Skeletal muscle satellite cell (primary cell): ENCODE results near the gene LRBA.

Source experiments
- H3K27me3 ChIP-seq: 2 replicates; pipeline ENCODE4 v1.7.0; 2013; ENCODE audit warnings: low read length; ENCODE audit not compliant: control insufficient read depth, insufficient read depth
- H3K36me3 ChIP-seq: 2 replicates; pipeline ENCODE4 v1.7.0; 2013; ENCODE audit warnings: mild to moderate bottlenecking, control low read depth, low read length; ENCODE audit not compliant: insufficient read depth
- H3K4me1 ChIP-seq: 2 replicates; pipeline ENCODE4 v1.7.0; 2013; ENCODE audit warnings: low read length; ENCODE audit not compliant: control insufficient read depth, insufficient read depth
- H3K4me2 ChIP-seq: 2 replicates; pipeline ENCODE4 v1.7.0; 2013; ENCODE audit warnings: mild to moderate bottlenecking, low read length
- H3K4me3 ChIP-seq: 2 replicates; pipeline ENCODE4 v1.7.0; 2013; ENCODE audit warnings: low read length
- H3K9ac ChIP-seq: 2 replicates; pipeline ENCODE4 v1.7.0; 2013; ENCODE audit warnings: mild to moderate bottlenecking, low read depth, low read length, moderate library complexity
- H3K9me3 ChIP-seq: replicated peaks from 2 replicates; pipeline ENCODE4 v1.7.0; 2013; ENCODE audit warnings: mild to moderate bottlenecking, control low read depth, low read length

LRBA gene

DNA sequence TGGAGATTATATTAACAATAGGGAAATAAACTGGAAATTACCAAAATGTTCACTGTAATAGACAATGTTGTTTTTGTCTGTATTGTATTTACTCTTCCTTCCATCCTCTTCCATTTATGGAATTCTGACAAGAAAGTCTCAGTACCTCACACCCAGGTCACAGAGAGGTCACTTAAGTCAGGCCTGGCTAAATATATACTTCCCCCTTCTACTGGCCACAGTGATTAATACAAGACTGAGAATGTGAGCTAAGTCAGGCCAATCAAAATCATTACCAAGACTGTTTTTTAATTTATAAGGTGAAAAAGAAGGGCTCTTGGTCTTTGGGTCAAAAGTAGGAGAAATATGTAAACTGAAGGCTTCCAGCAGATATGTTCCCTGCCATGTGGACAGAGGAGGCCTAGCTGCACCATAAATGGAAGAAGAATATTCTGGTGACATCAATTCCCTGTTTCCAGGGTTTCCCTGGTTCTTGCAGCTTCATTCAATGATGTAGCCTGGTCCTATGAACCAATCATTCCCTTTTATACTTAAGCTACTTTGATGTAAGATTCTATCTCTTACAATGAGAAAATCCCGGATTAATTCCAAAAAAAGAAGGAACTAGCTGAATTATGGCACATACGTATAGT lies 64.3 kb downstream of the LRBA start:
- no peak overlapping the region for H3K9ac ChIP-seq
- H3K9me3 ChIP-seq = no peaks in the 10 kb centered on the region
- H3K4me1 ChIP-seq = peaks cover 5% of the 10 kb centered on the region
- no peaks in the 10 kb centered on the region for H3K27me3 ChIP-seq
- no peaks in the 10 kb centered on the region for H3K36me3 ChIP-seq
- no peak overlapping the region for H3K4me2 ChIP-seq
- no peak overlapping the region for H3K4me3 ChIP-seq

DNA sequence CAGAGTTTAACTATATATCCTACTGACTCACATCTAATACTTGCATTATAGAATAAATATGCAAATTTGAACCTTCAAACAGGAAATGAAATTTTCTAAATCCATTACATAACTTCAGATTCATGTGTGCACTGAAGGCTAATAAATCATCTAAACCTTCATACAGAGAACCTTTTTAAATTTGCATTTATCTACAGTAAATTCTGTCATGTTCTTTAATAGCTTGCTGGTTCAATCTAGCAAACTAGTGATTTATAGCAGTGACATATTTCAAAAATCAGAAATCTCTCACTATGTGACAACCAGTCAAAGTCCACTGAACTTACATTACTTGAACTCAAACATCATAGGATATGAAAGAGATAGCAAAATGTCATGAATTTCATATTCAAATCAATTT lies 65.1 kb downstream of the LRBA start:
- Histone ChIP-seq H3K4me3 (no peak overlapping the region), H3K9me3 (no peaks in the 10 kb centered on the region), H3K9ac (no peak overlapping the region), H3K4me2 (no peak overlapping the region), H3K4me1 (peaks cover 5% of the 10 kb centered on the region), H3K27me3 (no peaks in the 10 kb centered on the region), H3K36me3 (no peaks in the 10 kb centered on the region)

DNA sequence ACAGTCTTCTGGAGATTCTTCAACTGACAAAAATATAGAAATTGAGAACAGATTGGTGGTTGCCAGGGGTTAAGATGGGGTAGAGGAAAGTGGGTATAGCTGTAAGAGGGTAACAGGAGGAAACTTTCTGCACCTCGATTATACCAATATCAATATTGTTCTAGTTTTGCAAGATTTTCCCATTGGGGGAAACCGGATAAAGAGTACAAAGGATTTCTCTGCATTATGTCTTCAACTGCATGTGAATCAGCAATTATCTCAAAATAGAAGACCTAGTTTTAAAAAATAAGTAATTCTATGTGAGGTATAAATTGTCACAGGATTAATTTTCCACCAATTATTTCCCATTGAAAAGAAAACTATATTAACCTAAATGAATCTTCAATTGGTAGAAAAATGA lies 65.7 kb downstream of the LRBA start:
- H3K9ac ChIP-seq = no peak overlapping the region
- peaks cover 5% of the 10 kb centered on the region for H3K4me1 ChIP-seq
- H3K9me3 ChIP-seq = no peaks in the 10 kb centered on the region
- no peaks in the 10 kb centered on the region for H3K27me3 ChIP-seq
- H3K4me2 ChIP-seq = no peak overlapping the region
- H3K4me3 ChIP-seq = no peak overlapping the region
- H3K36me3 ChIP-seq = no peaks in the 10 kb centered on the region

DNA sequence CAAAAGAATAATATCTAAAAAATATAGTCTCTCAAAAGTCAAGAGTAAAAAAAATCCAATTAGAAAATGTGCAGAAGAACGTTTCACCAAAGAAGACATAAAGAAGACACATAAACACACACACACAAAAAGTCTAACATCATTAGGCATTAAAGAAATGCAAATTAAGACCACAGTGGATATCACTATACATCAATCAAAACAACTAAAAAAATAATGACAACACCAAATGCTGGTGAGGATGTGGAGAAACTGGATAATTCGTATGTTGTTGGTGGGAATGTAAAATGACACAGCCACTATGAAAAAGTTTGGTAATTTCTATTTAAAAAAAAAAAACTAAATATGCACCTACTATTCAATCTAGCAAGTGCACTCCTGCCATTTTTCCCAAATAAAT lies 66.4 kb downstream of the LRBA start:
- Histone ChIP-seq H3K4me1 (peaks cover 5% of the 10 kb centered on the region), H3K9me3 (no peaks in the 10 kb centered on the region), H3K4me2 (no peak overlapping the region), H3K9ac (no peak overlapping the region), H3K27me3 (no peaks in the 10 kb centered on the region), H3K4me3 (no peak overlapping the region), H3K36me3 (no peaks in the 10 kb centered on the region)

DNA sequence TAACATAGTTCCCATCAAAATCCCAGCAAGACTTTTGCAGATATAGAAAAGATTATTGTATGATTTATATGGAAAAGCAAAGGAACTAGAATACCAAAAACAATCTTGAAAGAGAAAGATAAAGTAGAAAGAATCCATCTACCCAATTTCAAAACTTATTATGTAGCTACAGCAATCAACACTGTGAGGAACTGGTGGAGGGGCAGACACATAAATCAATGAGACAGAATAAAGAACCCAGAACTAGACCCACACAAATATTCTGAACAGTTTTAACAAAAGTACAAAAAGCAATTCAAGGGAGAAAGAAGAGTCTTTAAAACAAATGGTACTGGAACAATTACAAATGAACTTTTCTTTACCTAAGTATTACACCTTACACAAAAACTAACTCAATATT lies 67.0 kb downstream of the LRBA start:
- no peak overlapping the region for H3K4me2 ChIP-seq
- H3K9me3 ChIP-seq = no peaks in the 10 kb centered on the region
- no peaks in the 10 kb centered on the region for H3K36me3 ChIP-seq
- H3K4me3 ChIP-seq = no peak overlapping the region
- H3K4me1 ChIP-seq = peaks cover 5% of the 10 kb centered on the region
- H3K9ac ChIP-seq = no peak overlapping the region
- H3K27me3 ChIP-seq = no peaks in the 10 kb centered on the region

DNA sequence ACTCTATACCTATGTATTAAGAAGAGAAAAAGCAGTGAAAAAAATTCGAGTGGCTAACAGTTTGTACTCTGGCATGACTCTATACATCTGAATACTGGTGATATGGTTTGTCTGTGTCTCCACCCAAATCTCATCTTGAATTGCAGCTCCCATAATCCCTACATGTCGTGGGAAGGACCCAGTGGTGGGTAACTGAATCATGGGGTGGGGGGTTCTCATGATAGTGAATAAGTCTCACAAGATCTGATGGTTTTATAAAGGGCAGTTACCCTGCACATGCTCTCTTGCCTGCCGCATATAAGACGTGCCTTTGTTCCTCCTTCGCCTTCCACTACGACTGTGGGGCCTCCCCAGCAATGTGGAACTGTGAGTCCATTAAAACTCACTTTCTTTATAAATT lies 70.4 kb downstream of the LRBA start:
- no peaks in the 10 kb centered on the region for H3K4me1 ChIP-seq
- H3K27me3 ChIP-seq = no peaks in the 10 kb centered on the region
- no peak overlapping the region for H3K4me3 ChIP-seq
- no peaks in the 10 kb centered on the region for H3K9me3 ChIP-seq
- no peak overlapping the region for H3K9ac ChIP-seq
- no peak overlapping the region for H3K4me2 ChIP-seq
- no peaks in the 10 kb centered on the region for H3K36me3 ChIP-seq

DNA sequence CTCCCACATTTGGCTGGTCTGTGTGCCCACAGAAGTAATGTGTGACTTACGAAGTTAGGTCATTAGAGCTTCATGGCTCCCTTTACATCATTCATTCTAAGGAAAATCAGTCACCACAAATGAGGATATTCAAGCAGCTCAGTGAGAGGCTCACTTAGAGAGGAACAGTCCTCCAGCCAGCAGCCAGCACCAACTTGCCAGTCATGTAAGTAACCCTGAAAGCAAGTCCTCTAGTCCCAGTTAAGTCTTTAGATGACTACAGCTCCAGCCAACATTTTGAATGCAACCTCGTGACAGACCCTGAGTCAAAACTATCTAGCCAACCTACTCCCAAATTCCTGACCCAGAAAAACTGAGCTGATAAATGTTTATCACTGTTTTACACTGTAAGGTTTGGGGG lies 71.3 kb downstream of the LRBA start:
- Histone ChIP-seq H3K9me3 (no peaks in the 10 kb centered on the region), H3K27me3 (no peaks in the 10 kb centered on the region), H3K4me2 (no peak overlapping the region)

DNA sequence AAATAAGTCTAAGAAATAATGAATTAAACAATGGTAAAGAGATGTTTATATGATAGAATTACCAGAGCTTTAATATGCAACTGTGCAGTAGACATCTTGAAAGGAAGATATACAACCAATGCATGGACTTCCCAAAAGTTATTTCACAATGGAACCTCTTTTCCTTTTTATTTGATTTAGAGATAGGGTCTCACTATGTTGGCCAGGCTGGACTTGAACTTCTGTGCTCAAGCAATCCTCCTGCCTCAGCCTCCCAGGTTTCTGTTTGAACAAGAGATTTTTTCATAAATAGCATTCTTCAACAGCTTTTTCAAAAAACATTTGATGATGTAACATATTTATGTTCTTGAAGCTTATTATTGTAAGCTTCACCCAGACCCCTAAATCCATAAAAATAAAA lies 72.0 kb downstream of the LRBA start:
- Histone ChIP-seq H3K27me3 (no peaks in the 10 kb centered on the region), H3K9ac (no peak overlapping the region), H3K36me3 (no peaks in the 10 kb centered on the region), H3K9me3 (no peaks in the 10 kb centered on the region), H3K4me1 (no peaks in the 10 kb centered on the region), H3K4me3 (no peak overlapping the region), H3K4me2 (no peak overlapping the region)

More for the DNA sequence above, 71.3 kb downstream of the LRBA start:
- H3K9ac ChIP-seq = no peak overlapping the region
- H3K4me3 ChIP-seq = no peak overlapping the region
- H3K4me1 ChIP-seq = no peaks in the 10 kb centered on the region
- no peaks in the 10 kb centered on the region for H3K36me3 ChIP-seq

DNA sequence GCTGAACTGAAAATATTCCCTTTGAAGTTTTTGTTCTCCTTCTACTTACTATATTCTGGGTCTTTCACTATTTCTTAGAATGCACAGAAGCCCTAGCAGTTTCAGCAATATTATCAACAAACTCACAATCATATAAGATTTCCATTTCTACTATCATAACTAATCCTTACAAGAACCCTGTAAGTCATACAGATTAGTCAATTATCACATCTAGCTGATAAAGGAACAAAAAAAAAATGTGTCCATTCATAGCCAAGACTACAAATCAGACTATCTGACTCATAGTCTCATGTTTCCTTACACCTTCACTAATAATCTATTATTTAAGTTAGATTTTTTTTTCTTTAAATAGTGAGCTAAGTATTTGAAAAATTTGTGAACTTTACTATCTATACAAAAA lies 72.5 kb downstream of the LRBA start:
- Histone ChIP-seq H3K36me3 (no peaks in the 10 kb centered on the region), H3K4me1 (no peaks in the 10 kb centered on the region), H3K4me3 (no peak overlapping the region), H3K9me3 (no peaks in the 10 kb centered on the region), H3K4me2 (no peak overlapping the region), H3K9ac (no peak overlapping the region), H3K27me3 (no peaks in the 10 kb centered on the region)

DNA sequence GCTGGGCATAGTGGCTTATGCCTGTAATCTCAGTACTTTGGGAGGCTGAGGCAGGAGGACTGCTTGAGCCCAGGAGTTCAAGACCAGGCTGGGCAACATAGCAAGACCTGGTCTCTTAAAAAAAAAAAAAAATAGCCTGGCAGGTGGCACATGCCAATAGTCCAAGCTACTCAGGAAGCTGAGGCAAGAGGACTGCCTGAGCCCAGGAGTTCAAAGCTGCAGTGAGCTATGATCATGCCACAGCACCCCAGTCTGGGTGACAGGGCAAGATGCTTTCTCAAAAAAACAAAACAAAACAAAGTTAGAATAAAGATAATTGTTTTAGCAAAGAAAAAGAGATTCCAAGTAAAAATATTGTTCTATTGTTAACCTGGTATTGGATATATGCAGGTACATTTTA lies 75.0 kb downstream of the LRBA start:
- H3K27me3 ChIP-seq = no peaks in the 10 kb centered on the region
- no peaks in the 10 kb centered on the region for H3K4me1 ChIP-seq
- no peaks in the 10 kb centered on the region for H3K9me3 ChIP-seq
- no peaks in the 10 kb centered on the region for H3K36me3 ChIP-seq
- no peak overlapping the region for H3K4me3 ChIP-seq
- H3K4me2 ChIP-seq = no peak overlapping the region
- H3K9ac ChIP-seq = no peak overlapping the region

DNA sequence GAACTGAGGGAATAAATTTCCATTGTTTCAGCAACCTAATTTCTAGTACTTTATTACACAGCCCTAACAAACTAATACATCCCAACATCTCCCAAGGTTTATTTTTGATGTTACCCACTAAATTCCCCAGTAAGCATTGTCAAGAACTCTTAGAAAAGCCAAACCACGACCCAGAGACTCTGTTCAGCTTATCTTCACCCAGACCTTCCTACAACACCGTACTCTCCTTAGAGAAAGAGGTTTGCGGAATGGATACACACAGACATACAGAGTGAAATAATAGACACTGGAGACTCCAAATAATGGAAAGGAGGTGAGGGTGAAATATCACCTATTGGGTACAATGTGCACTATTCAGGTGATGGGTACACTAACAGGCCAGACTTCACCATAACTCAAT lies 75.6 kb downstream of the LRBA start:
- H3K9ac ChIP-seq = no peak overlapping the region
- H3K4me3 ChIP-seq = no peak overlapping the region
- no peaks in the 10 kb centered on the region for H3K36me3 ChIP-seq
- H3K4me2 ChIP-seq = no peak overlapping the region
- no peaks in the 10 kb centered on the region for H3K4me1 ChIP-seq
- no peaks in the 10 kb centered on the region for H3K9me3 ChIP-seq
- H3K27me3 ChIP-seq = no peaks in the 10 kb centered on the region

DNA sequence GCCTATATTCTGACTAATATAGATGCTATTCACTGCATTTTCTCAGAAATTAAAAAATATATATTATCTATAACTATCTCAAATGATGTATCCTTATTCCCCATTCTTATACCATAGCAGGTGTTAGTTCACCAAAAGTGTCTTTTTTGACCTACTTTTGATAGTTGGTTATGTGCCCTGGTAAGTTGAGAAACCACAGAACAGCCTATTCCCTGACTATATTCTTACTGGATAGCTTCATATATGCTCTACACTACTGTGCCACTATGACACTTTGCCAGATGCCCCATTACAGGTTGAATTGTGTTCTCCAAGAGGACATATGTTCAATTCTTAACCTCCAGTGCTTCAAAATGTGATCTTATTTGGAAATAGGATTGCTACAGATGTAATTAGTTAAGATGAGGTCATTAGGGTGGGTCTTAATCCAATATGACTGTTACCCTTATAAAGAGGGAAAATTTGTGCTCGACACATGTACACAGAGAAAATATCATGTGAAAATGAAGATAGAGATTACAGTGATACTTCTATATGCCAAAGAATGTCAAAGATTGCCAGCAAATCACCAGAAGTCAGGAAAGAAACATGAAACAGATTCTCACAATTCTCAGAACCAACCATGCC lies 76.1 kb downstream of the LRBA start:
- Histone ChIP-seq H3K4me2 (no peak overlapping the region), H3K36me3 (no peaks in the 10 kb centered on the region), H3K4me3 (no peak overlapping the region)

More for the DNA sequence above, 76.1 kb downstream of the LRBA start:
- Histone ChIP-seq H3K9me3 (no peaks in the 10 kb centered on the region), H3K4me1 (no peaks in the 10 kb centered on the region), H3K9ac (no peak overlapping the region), H3K27me3 (no peaks in the 10 kb centered on the region)
